ENCODE measurements around the gene ARID1A. TPM values are rescaled to one million over a fixed set of nuclear protein-coding genes. Genes with fewer than 3 reads are reported as not detected.

The ARID1A gene
- total RNA-seq, 2 experiments from 2014 or later: 88.9 to 90.0 TPM

GRCh38 chr1:26750428-26750827 is 54.6 kb downstream of the ARID1A start:
- ChIA-PET POLR2A (interaction anchor here (14.6 kb wide), 1 partner anchor 50 kb away, joined by 204 read pairs; the partner anchor contains the start of gene ARID1A), CTCF (interaction anchor here (1.1 kb wide), 1 partner anchor 11 kb away, joined by 3 read pairs; no protein-coding TSS in a partner anchor)
- Mint-ChIP-seq H3K36me3 (ENCODE audit: low read depth) (peaks cover 78% of the 10 kb centered on the region), H3K27ac (peak overlapping the region; percentile 36), H3K9me3 (no peaks in the 10 kb centered on the region), H3K27me3 (no peaks in the 10 kb centered on the region), H3K4me3 (no peak overlapping the region), H3K4me1 (peaks cover 42% of the 10 kb centered on the region)
- no peak for DNase-seq

DNA sequence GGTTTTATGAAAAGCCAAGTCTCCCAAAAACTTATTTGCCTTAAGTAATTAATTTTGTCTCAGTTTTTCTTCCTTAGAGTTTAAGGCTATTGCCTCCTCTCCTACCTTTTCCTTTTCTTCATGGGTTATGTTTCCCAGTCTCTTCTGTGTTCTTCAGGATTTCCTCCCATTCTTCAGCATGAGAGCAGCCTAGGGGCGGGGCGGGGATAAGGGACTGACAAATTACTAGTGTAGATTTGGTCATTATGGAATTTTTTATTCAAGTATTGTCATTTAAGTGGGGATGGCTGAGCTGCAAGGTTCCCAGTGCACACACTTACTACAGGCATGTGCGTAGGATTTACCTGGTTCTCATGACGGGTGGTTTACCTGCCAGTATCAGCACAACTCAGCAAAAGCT is 56.7 kb downstream of the ARID1A start:
- CTCF ChIA-PET: no interaction called here

GRCh38 chr1:26754086-26754874 is 58.5 kb downstream of the ARID1A start:
- Mint-ChIP-seq H3K4me1 (peaks cover 23% of the 10 kb centered on the region), H3K27ac (no peak overlapping the region), H3K4me3 (no peak overlapping the region), H3K27me3 (no peaks in the 10 kb centered on the region), H3K9me3 (no peaks in the 10 kb centered on the region), H3K36me3 (ENCODE audit: low read depth) (peaks cover 60% of the 10 kb centered on the region)
- no peak for DNase-seq
- ChIA-PET CTCF (interaction anchor here (1.5 to 1.8 kb wide), 2 partner anchors 9 to 34 kb away, joined by 3 to 5 read pairs; partner anchors contain the start of gene PIGV), POLR2A (interaction anchor here (1.1 to 1.4 kb wide), 2 partner anchors 8 to 12 kb away, joined by 3 read pairs; no protein-coding TSS in a partner anchor)

More for the DNA sequence above, 56.7 kb downstream of the ARID1A start:
- POLR2A ChIA-PET: no interaction called here
- Mint-ChIP-seq H3K4me3 (no peak overlapping the region), H3K36me3 (ENCODE audit: low read depth) (peaks cover 63% of the 10 kb centered on the region), H3K27me3 (no peaks in the 10 kb centered on the region), H3K9me3 (no peaks in the 10 kb centered on the region), H3K4me1 (peaks cover 33% of the 10 kb centered on the region), H3K27ac (no peak overlapping the region)
- no peak for DNase-seq

- peaks cover 54% of the 10 kb centered on the region for H3K36me3 Mint-ChIP-seq (ENCODE audit: low read depth)
- no peak for DNase-seq
- no peak overlapping the region for H3K4me3 Mint-ChIP-seq
- no peaks in the 10 kb centered on the region for H3K9me3 Mint-ChIP-seq
- CTCF ChIA-PET: no interaction called here
- no peaks in the 10 kb centered on the region for H3K27me3 Mint-ChIP-seq
- POLR2A ChIA-PET: interaction anchor here (0.9 to 2.3 kb wide), 5 partner anchors 13 to 67 kb away, joined by 3 to 9 read pairs (median 5); partner anchors contain the start of gene PIGV
- H3K4me1 Mint-ChIP-seq: peaks cover 3% of the 10 kb centered on the region
- H3K27ac Mint-ChIP-seq: no peak overlapping the region
Observed at GRCh38 chr1:26758358-26758757, 62.5 kb downstream of the ARID1A start.

DNA sequence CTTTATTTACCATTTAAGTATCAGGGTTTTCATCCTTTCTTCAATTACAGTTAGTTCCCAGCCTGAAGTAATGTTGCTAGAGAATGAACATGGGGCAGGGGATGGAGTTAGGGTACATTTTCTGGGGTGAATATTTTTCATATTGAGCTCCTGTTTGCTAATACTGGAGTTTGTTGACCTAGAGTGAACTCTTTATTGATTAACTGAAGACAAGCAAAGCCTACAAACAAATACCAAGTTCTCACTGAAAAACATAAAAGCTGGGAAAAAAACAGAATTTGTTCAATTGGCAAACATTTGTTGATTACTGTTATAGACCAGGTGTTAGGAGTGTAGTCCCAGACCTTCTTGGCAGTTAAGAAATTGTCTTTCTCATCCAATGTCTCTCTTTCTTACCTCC is 63.7 kb downstream of the ARID1A start:
- ChIA-PET POLR2A (interaction anchor here (0.9 to 2.3 kb wide), 2 partner anchors 18 to 68 kb away, joined by 4 to 6 read pairs; no protein-coding TSS in a partner anchor), CTCF (no interaction called here)
- no peak for DNase-seq
- H3K9me3 Mint-ChIP-seq: no peaks in the 10 kb centered on the region
- no peak overlapping the region for H3K27ac Mint-ChIP-seq
- H3K4me3 Mint-ChIP-seq: no peak overlapping the region
- H3K4me1 Mint-ChIP-seq: peaks cover 2% of the 10 kb centered on the region
- no peaks in the 10 kb centered on the region for H3K27me3 Mint-ChIP-seq
- H3K36me3 Mint-ChIP-seq (ENCODE audit: low read depth): peaks cover 54% of the 10 kb centered on the region

GRCh38 chr1:26761217-26761616 is 65.4 kb downstream of the ARID1A start:
- POLR2A ChIA-PET: interaction anchor here (0.9 to 1.0 kb wide), 2 partner anchors 26 to 70 kb away, joined by 3 read pairs; partner anchors contain the start of gene PIGV
- Mint-ChIP-seq H3K4me3 (no peak overlapping the region), H3K27me3 (no peaks in the 10 kb centered on the region), H3K27ac (no peak overlapping the region), H3K36me3 (ENCODE audit: low read depth) (peaks cover 60% of the 10 kb centered on the region), H3K4me1 (no peaks in the 10 kb centered on the region), H3K9me3 (no peaks in the 10 kb centered on the region)
- CTCF ChIA-PET: interaction anchor here (0.6 kb wide), 1 partner anchor 57 kb away, joined by 3 read pairs; no protein-coding TSS in a partner anchor
- no peak for DNase-seq

- H3K36me3 Mint-ChIP-seq (ENCODE audit: low read depth): peaks cover 86% of the 10 kb centered on the region
- H3K4me1 Mint-ChIP-seq: peaks cover 16% of the 10 kb centered on the region
- no peak for DNase-seq
- H3K9me3 Mint-ChIP-seq: no peaks in the 10 kb centered on the region
- H3K27ac Mint-ChIP-seq: no peak overlapping the region
- POLR2A ChIA-PET: interaction anchor here (1.1 to 1.6 kb wide), 2 partner anchors 12 to 20 kb away, joined by 3 to 4 read pairs; partner anchors contain the start of gene PIGV
- CTCF ChIA-PET: no interaction called here
- no peaks in the 10 kb centered on the region for H3K27me3 Mint-ChIP-seq
- H3K4me3 Mint-ChIP-seq: no peak overlapping the region
Observed at GRCh38 chr1:26767714-26768113, 71.9 kb downstream of the ARID1A start.

DNA sequence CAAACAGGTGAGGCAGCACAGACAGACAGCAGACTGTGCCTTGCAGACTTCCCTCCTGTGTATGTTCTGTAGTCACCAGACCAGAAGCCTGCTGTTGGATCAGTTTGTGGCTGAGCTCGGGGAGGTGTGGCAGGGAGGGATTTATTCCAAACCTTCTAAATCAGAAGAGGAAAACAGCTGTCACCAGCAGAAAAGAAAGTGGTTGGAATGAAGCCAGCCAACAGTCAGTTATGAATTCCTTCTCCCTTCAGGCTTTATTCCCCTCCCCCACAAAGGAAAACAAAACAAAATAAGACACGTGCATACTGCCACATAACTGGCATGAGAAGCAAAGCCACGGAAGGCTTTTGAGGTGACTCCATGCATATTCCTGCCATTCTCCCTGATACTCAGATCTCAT is 72.9 kb downstream of the ARID1A start:
- Mint-ChIP-seq H3K9me3 (no peaks in the 10 kb centered on the region), H3K36me3 (ENCODE audit: low read depth) (peaks cover 89% of the 10 kb centered on the region), H3K4me3 (no peak overlapping the region), H3K4me1 (peaks cover 16% of the 10 kb centered on the region), H3K27me3 (no peaks in the 10 kb centered on the region), H3K27ac (no peak overlapping the region)
- POLR2A ChIA-PET: interaction anchor here (1.6 kb wide), 1 partner anchor 19 kb away, joined by 4 read pairs; the partner anchor contains the start of gene PIGV
- CTCF ChIA-PET: no interaction called here
- DNase-seq: no peak

DNA sequence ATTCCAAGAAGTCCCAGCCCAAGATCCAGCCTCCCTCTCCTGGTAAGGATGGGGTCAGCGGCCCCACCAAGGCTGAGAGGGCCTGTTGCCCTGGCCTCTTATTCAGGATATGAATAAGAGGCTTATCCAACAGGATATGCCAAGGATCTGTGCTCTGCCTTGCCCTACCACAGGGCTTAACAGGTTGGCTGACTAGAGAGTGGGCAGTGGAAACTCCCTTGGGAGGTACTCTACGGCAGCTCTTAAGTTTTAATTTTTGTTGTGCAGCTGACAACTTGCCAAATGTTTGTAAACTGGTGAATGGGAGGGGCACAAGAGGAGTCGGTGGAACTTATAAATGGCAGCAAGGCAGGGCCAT is 75.4 kb downstream of the ARID1A start:
- POLR2A ChIA-PET: interaction anchor here (1.7 kb wide), 1 partner anchor 17 kb away, joined by 10 read pairs; the partner anchor contains the start of gene PIGV

DNA sequence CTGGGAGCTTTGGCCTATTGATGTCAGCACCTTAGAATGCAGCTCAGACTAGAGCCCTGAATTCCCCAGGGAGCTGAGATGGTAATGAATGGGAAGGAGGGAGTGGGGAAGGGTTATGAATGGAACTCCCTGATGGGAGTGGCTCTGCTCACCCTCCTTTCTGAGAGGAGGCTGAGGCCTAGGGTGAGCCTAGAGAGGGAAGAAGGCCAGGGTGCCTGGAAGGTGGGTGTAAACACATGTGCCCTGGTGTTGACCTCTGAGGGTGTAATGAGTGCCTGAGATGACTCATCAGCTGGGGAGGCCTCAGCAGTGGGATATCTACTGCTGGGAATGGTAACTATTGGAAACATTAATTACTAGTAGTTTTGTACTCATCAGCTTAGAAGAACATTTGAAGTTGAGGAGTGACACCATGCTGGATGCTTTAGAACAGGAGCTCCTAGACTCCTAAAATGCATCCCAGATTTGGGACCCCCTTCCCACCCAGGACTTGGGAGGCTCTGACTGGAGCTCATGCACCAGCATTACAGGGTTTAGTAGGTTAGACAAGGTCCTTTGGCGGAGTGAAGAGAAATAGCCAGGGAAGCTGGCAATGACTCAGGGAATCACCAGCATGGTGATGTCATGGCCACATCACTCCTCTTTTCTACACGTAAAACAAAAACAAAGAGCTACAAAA is 76.0 kb downstream of the ARID1A start:
- POLR2A ChIA-PET: interaction anchor here (1.7 kb wide), 1 partner anchor 16 kb away, joined by 10 read pairs; the partner anchor contains the start of gene PIGV
- Mint-ChIP-seq H3K4me3 (no peak overlapping the region), H3K27ac (peak overlapping the region; percentile 61), H3K27me3 (no peaks in the 10 kb centered on the region), H3K4me1 (peaks cover 16% of the 10 kb centered on the region), H3K36me3 (ENCODE audit: low read depth) (peaks cover 95% of the 10 kb centered on the region), H3K9me3 (no peaks in the 10 kb centered on the region)
- CTCF ChIA-PET: interaction anchor here (1.4 kb wide), 1 partner anchor 17 kb away, joined by 4 read pairs; no protein-coding TSS in a partner anchor
- DNase-seq: no peak

More for the DNA sequence above, 75.4 kb downstream of the ARID1A start:
- no peaks in the 10 kb centered on the region for H3K9me3 Mint-ChIP-seq
- CTCF ChIA-PET: interaction anchor here (1.4 kb wide), 1 partner anchor 18 kb away, joined by 4 read pairs; no protein-coding TSS in a partner anchor
- H3K27ac Mint-ChIP-seq: peak overlapping the region; percentile 61
- peaks cover 16% of the 10 kb centered on the region for H3K4me1 Mint-ChIP-seq
- H3K36me3 Mint-ChIP-seq (ENCODE audit: low read depth): peaks cover 94% of the 10 kb centered on the region
- DNase-seq: no peak
- H3K4me3 Mint-ChIP-seq: no peak overlapping the region
- H3K27me3 Mint-ChIP-seq: no peaks in the 10 kb centered on the region

DNA sequence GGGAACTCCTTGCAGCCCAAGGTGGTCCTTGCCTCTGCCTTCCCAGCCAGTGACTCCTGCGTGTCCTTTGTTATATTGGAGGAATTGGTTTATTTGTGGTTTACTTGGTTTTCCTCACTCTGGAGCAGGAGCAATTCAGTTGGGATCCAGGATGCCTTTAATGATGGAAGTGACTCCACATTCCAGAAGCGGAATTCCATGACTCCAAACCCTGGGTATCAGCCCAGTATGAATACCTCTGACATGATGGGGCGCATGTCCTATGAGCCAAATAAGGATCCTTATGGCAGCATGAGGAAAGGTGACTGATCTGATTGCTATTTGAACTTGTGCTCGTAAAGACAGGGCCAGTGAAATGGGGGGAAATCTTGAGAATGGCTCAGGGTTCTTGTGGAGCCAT is 76.9 kb downstream of the ARID1A start:
- Mint-ChIP-seq H3K27ac (no peak overlapping the region), H3K36me3 (ENCODE audit: low read depth) (peaks cover 92% of the 10 kb centered on the region), H3K9me3 (no peaks in the 10 kb centered on the region), H3K27me3 (no peaks in the 10 kb centered on the region), H3K4me3 (no peak overlapping the region), H3K4me1 (peaks cover 16% of the 10 kb centered on the region)
- no peak for DNase-seq
- POLR2A ChIA-PET: interaction anchor here (1.7 kb wide), 1 partner anchor 15 kb away, joined by 10 read pairs; the partner anchor contains the start of gene PIGV
- CTCF ChIA-PET: no interaction called here

- no peak for DNase-seq
- ChIA-PET POLR2A (no interaction called here), CTCF (no interaction called here)
- H3K36me3 Mint-ChIP-seq (ENCODE audit: low read depth): peaks cover 90% of the 10 kb centered on the region
- no peak overlapping the region for H3K27ac Mint-ChIP-seq
- H3K9me3 Mint-ChIP-seq: no peaks in the 10 kb centered on the region
- H3K27me3 Mint-ChIP-seq: no peaks in the 10 kb centered on the region
- no peak overlapping the region for H3K4me3 Mint-ChIP-seq
- H3K4me1 Mint-ChIP-seq: peaks cover 21% of the 10 kb centered on the region
Observed at GRCh38 chr1:26774462-26774861, 78.6 kb downstream of the ARID1A start.

GRCh38 chr1:26775666-26776065 is 79.9 kb downstream of the ARID1A start:
- H3K9me3 Mint-ChIP-seq: no peaks in the 10 kb centered on the region
- H3K4me3 Mint-ChIP-seq: no peak overlapping the region
- no peak overlapping the region for H3K27ac Mint-ChIP-seq
- DNase-seq: no peak
- H3K4me1 Mint-ChIP-seq: peaks cover 18% of the 10 kb centered on the region
- POLR2A ChIA-PET: interaction anchor here (1.3 kb wide), 1 partner anchor 9 kb away, joined by 4 read pairs; no protein-coding TSS in a partner anchor
- CTCF ChIA-PET: no interaction called here
- H3K27me3 Mint-ChIP-seq: no peaks in the 10 kb centered on the region
- peaks cover 89% of the 10 kb centered on the region for H3K36me3 Mint-ChIP-seq (ENCODE audit: low read depth)
